ENCODE measurements around the gene NRIP2.

- TF ChIP-seq EZH2 (IDR thresholded peaks at IDR 0.05; ENCODE audit: low read length, missing control alignments) (no peak), CTCF (conservative IDR thresholded peaks at IDR 0.05 in 1 of 2, IDR thresholded peaks at IDR 0.05 in 1 of 2; ENCODE audit: low read depth in 1 of 2, low read length in 2 of 2) (no peak)
These were observed 20.7 kb upstream of the NRIP2 start for GRCh38 chr12:2855546-2855945.

Measured in fibroblast of lung (primary cell).